Measurements from ENCODE around the gene EXO5.

EXO5 gene

GRCh38 chr1:40508375-40509341 is at the start of gene EXO5:
TSS of gene EXO5 (plus strand) at chr1:40508767. CDS start at chr1:40514545, 5,778 bp downstream.
- DNase-seq (ENCODE audit: low read depth in 2 of 2): peak; percentile 77 to 81
- H3K4me3 ChIP-seq (replicated peaks in 1 of 2; ENCODE audit: low read depth in 2 of 2, low read length in 2 of 2): peak within 1 kb of the TSS; percentile 78 to 79
- TF ChIP-seq CTCF (IDR thresholded peaks at IDR 0.05; ENCODE audit: low read depth, low read length): no peak

GRCh38 chr1:40462956-40463590 is 45.5 kb upstream of the EXO5 start:
- TF ChIP-seq CTCF (IDR thresholded peaks at IDR 0.05; ENCODE audit: low read depth, low read length): no peak
- peak in 1 of 2 donors; percentile 25 for DNase-seq (ENCODE audit: low read depth in 2 of 2)

GRCh38 chr1:40469327-40469726 is 39.2 kb upstream of the EXO5 start:
- TF ChIP-seq CTCF (IDR thresholded peaks at IDR 0.05; ENCODE audit: low read depth, low read length): no peak
- no peak overlapping the region for H3K4me3 ChIP-seq (replicated peaks in 1 of 2; ENCODE audit: low read depth in 2 of 2, low read length in 2 of 2)
- no peak for DNase-seq (ENCODE audit: low read depth in 2 of 2)

More at GRCh38 chr1:40462956-40463590, 45.5 kb upstream of the EXO5 start:
- H3K4me3 ChIP-seq (replicated peaks in 1 of 2; ENCODE audit: low read depth in 2 of 2, low read length in 2 of 2): no peak overlapping the region

- H3K4me3 ChIP-seq (replicated peaks in 1 of 2; ENCODE audit: low read depth in 2 of 2, low read length in 2 of 2): no peak overlapping the region
- DNase-seq (ENCODE audit: low read depth in 2 of 2): no peak
- TF ChIP-seq CTCF (IDR thresholded peaks at IDR 0.05; ENCODE audit: low read depth, low read length): no peak
Observed at GRCh38 chr1:40475268-40475667, 33.3 kb upstream of the EXO5 start.

- no peak for TF ChIP-seq CTCF (IDR thresholded peaks at IDR 0.05; ENCODE audit: low read depth, low read length)
- peak; percentile 63 to 75 for DNase-seq (ENCODE audit: low read depth in 2 of 2)
Observed at GRCh38 chr1:40476924-40477677, 31.5 kb upstream of the EXO5 start, which contains the start of gene ZFP69. TSS of gene ZFP69 (plus strand) at chr1:40477290. CDS start at chr1:40479362, 2,072 bp downstream.

GRCh38 chr1:40477678-40478053 is 30.9 kb upstream of the EXO5 start:
- TF ChIP-seq CTCF (IDR thresholded peaks at IDR 0.05; ENCODE audit: low read depth, low read length): no peak
- DNase-seq (ENCODE audit: low read depth in 2 of 2): peak; percentile 17 to 29
- peak overlapping the region; percentile 70 to 75 for H3K4me3 ChIP-seq (replicated peaks in 1 of 2; ENCODE audit: low read depth in 2 of 2, low read length in 2 of 2)

More at GRCh38 chr1:40476924-40477677, 31.5 kb upstream of the EXO5 start, which contains the start of gene ZFP69:
- peak within 1 kb of the TSS; percentile 70 to 75 for H3K4me3 ChIP-seq (replicated peaks in 1 of 2; ENCODE audit: low read depth in 2 of 2, low read length in 2 of 2)

Measured in cardiac fibroblast (primary cell).